HEK293 (cell line): ENCODE measurements around the gene ZCCHC7.

Source experiments
- CTCF ChIA-PET: fragments of 350-600 bp; formaldehyde crosslinking; extraction: SDS; loops from one replicate; lab custom pipeline; 2021; ENCODE audit warnings: antibody characterized with exemption; lab: Yijun Ruan, JAX
- POLR2A ChIA-PET: fragments of 300-600 bp; formaldehyde crosslinking; extraction: SDS; loops from one replicate; lab custom pipeline; 2020; ENCODE audit warnings: antibody characterized with exemption, inconsistent platforms; lab: Yijun Ruan, JAX
- H3K27ac ChIP-seq: fragments of 200-500 bp; sonication (Bioruptor generic); 2 replicates; pipeline ENCODE4 v1.5.1; 2014; ENCODE audit warnings: low read depth, low read length, control low read depth, inconsistent platforms; ENCODE audit errors: extremely low read depth
- H3K36me3 ChIP-seq, 2 experiments: fragments of 200-500 bp in 1 of 2; sonication (Bioruptor generic) in 1 of 2; 1 replicate in 1 of 2; 2 replicates in 1 of 2; pipeline ENCODE4 v1.5.1; 2014 to 2017; ENCODE audit warnings: inconsistent platforms in 2 of 2, low read length in 2 of 2; ENCODE audit not compliant: control insufficient read depth in 2 of 2, insufficient read depth in 1 of 2
- H3K4me1 ChIP-seq: fragments of 200-500 bp; sonication (Bioruptor generic); 2 replicates; pipeline ENCODE4 v1.5.1; 2014; ENCODE audit warnings: mild to moderate bottlenecking, low read length, inconsistent platforms; ENCODE audit not compliant: control insufficient read depth, insufficient read depth
- H3K4me3 ChIP-seq: 2 replicates; pipeline ENCODE4 v1.5.1; 2011; ENCODE audit warnings: low read depth, mild to moderate bottlenecking, control low read depth, low read length, moderate library complexity
- H3K9me3 ChIP-seq: fragments of 200-500 bp; sonication (Bioruptor generic); 2 replicates; pipeline ENCODE4 v1.5.1; 2014; ENCODE audit warnings: low read depth, low read length, inconsistent platforms; ENCODE audit not compliant: control insufficient read depth, insufficient read depth
- ATF2 ChIP-seq: fragments of 450-650 bp; formaldehyde crosslinking; IDR thresholded peaks from 2 replicates; pipeline ENCODE4 v1.5.1; 2016; ENCODE audit warnings: missing biosample characterization, missing genetic modification characterization, low read depth
- BCL6B ChIP-seq: fragments of 450-650 bp; formaldehyde crosslinking; IDR thresholded peaks from 2 replicates; pipeline ENCODE4 v1.5.1; 2017; ENCODE audit warnings: missing biosample characterization, missing genetic modification characterization
- HIC1 ChIP-seq: fragments of 450-650 bp; formaldehyde crosslinking; IDR thresholded peaks from 2 replicates; pipeline ENCODE4 v1.5.1; 2016; ENCODE audit warnings: missing biosample characterization, missing genetic modification characterization
- KLF16 ChIP-seq: fragments of 450-650 bp; formaldehyde crosslinking; IDR thresholded peaks from 2 replicates; pipeline ENCODE4 v1.5.1; 2017; ENCODE audit warnings: missing biosample characterization, missing genetic modification characterization
- PRDM6 ChIP-seq: fragments of 450-650 bp; formaldehyde crosslinking; IDR thresholded peaks from 2 replicates; pipeline ENCODE4 v1.5.1; 2017; ENCODE audit warnings: missing biosample characterization, missing genetic modification characterization
- SP7 ChIP-seq: fragments of 450-650 bp; formaldehyde crosslinking; IDR thresholded peaks from 2 replicates; pipeline ENCODE4 v1.5.1; 2016; ENCODE audit warnings: missing biosample characterization, missing genetic modification characterization
- ZBTB1 ChIP-seq: fragments of 450-650 bp; formaldehyde crosslinking; IDR thresholded peaks from 2 replicates; pipeline ENCODE4 v1.5.1; 2016; ENCODE audit warnings: missing biosample characterization, missing genetic modification characterization
- ZBTB44 ChIP-seq: fragments of 450-650 bp; IDR thresholded peaks from 2 replicates; pipeline ENCODE4 v1.5.1; 2018; ENCODE audit warnings: missing biosample characterization, mild to moderate bottlenecking, missing genetic modification characterization
- ZBTB48 ChIP-seq: fragments of 450-650 bp; formaldehyde crosslinking; IDR thresholded peaks from 2 replicates; pipeline ENCODE4 v1.5.1; 2016; ENCODE audit warnings: missing biosample characterization, missing genetic modification characterization
- ZEB2 ChIP-seq: fragments of 450-650 bp; formaldehyde crosslinking; IDR thresholded peaks from 2 replicates; pipeline ENCODE4 v1.5.1; 2016; ENCODE audit warnings: missing biosample characterization, missing genetic modification characterization
- ZFP69B ChIP-seq: fragments of 450-650 bp; formaldehyde crosslinking; IDR thresholded peaks from 2 replicates; pipeline ENCODE4 v1.5.1; 2016; ENCODE audit warnings: missing biosample characterization, missing genetic modification characterization
- ZNF10 ChIP-seq: fragments of 450-650 bp; formaldehyde crosslinking; IDR thresholded peaks from 2 replicates; pipeline ENCODE4 v1.5.1; 2017; ENCODE audit warnings: missing biosample characterization, missing genetic modification characterization
- ZNF174 ChIP-seq: fragments of 450-650 bp; formaldehyde crosslinking; IDR thresholded peaks from 2 replicates; pipeline ENCODE4 v1.5.0; 2017; ENCODE audit warnings: missing biosample characterization, mild to moderate bottlenecking, missing genetic modification characterization
- ZNF19 ChIP-seq: fragments of 450-650 bp; formaldehyde crosslinking; IDR thresholded peaks from 2 replicates; pipeline ENCODE4; 2016; ENCODE audit warnings: missing biosample characterization, missing genetic modification characterization, low read depth
- ZNF214 ChIP-seq: fragments of 450-650 bp; formaldehyde crosslinking; IDR thresholded peaks from 2 replicates; pipeline ENCODE4 v1.5.1; 2017; ENCODE audit warnings: missing biosample characterization, mild to moderate bottlenecking, missing genetic modification characterization, borderline replicate concordance
- ZNF248 ChIP-seq: fragments of 450-650 bp; formaldehyde crosslinking; IDR thresholded peaks from 2 replicates; pipeline ENCODE4 v1.5.1; 2017; ENCODE audit warnings: missing biosample characterization, missing genetic modification characterization
- ZNF354C ChIP-seq: fragments of 450-650 bp; formaldehyde crosslinking; IDR thresholded peaks from 2 replicates; pipeline ENCODE4 v1.5.1; 2016; ENCODE audit warnings: missing biosample characterization, missing genetic modification characterization, low read depth, borderline replicate concordance
- ZNF362 ChIP-seq: fragments of 450-650 bp; formaldehyde crosslinking; IDR thresholded peaks from 2 replicates; pipeline ENCODE4 v1.5.1; 2016; ENCODE audit warnings: missing biosample characterization, missing genetic modification characterization
- ZNF416 ChIP-seq: fragments of 450-650 bp; formaldehyde crosslinking; IDR thresholded peaks from 2 replicates; pipeline ENCODE4 v1.5.1; 2016; ENCODE audit warnings: missing biosample characterization, missing genetic modification characterization
- ZNF580 ChIP-seq: fragments of 450-650 bp; formaldehyde crosslinking; IDR thresholded peaks from 2 replicates; pipeline ENCODE4 v1.5.1; 2016; ENCODE audit warnings: missing biosample characterization, missing genetic modification characterization
- ZNF629 ChIP-seq: fragments of 450-650 bp; formaldehyde crosslinking; IDR thresholded peaks from 2 replicates; pipeline ENCODE4 v1.5.1; 2017; ENCODE audit warnings: missing biosample characterization, missing genetic modification characterization
- ZNF747 ChIP-seq: fragments of 450-650 bp; formaldehyde crosslinking; IDR thresholded peaks from 2 replicates; pipeline ENCODE4 v1.5.1; 2016; ENCODE audit warnings: missing biosample characterization, missing genetic modification characterization

Gene ZCCHC7

GRCh38 chr9:37229455-37229854 is 109.1 kb downstream of the ZCCHC7 start:
- ChIA-PET CTCF (interaction anchor here (0.6 to 1.5 kb wide), 5 partner anchors 107 to 356 kb away, joined by 3 to 7 read pairs (median 4); no protein-coding TSS in a partner anchor), POLR2A (no interaction called here)
- Histone ChIP-seq H3K36me3 (no peaks in the 10 kb centered on the region), H3K4me1 (peaks cover 5% of the 10 kb centered on the region; the same call in 1 of the 2 replicates), H3K27ac (no peak overlapping the region), H3K4me3 (no peak overlapping the region), H3K9me3 (no peaks in the 10 kb centered on the region)
- no peak for TF ChIP-seq ZBTB44
- no peak for TF ChIP-seq ZEB2
- no peak for TF ChIP-seq KLF16 (tag by site-specific recombination)
- TF ChIP-seq ZBTB1 (tag by site-specific recombination) = no peak
- TF ChIP-seq ZNF580 (tag by site-specific recombination) = no peak
- no peak for TF ChIP-seq ZNF248 (tag by site-specific recombination)
- no peak for TF ChIP-seq ZFP69B (tag by site-specific recombination)
- no peak for TF ChIP-seq ZNF629 (tag by site-specific recombination)
- no peak for TF ChIP-seq ZNF10 (tag by site-specific recombination)

- no peak overlapping the region for H3K27ac ChIP-seq
- POLR2A ChIA-PET = no interaction called here
- CTCF ChIA-PET = interaction anchor here (0.7 to 1.5 kb wide), 3 partner anchors 107 to 355 kb away, joined by 3 to 7 read pairs (median 3); no protein-coding TSS in a partner anchor
- no peaks in the 10 kb centered on the region for H3K36me3 ChIP-seq
- H3K9me3 ChIP-seq = no peaks in the 10 kb centered on the region
- no peak overlapping the region for H3K4me3 ChIP-seq
- H3K4me1 ChIP-seq = peaks cover 5% of the 10 kb centered on the region; the same call in 1 of the 2 replicates
- TF ChIP-seq ZNF362 (tag by site-specific recombination) (peak; percentile 70; the same call in 1 of the 2 replicates), ZBTB48 (tag by site-specific recombination) (no peak), ZNF354C (tag by site-specific recombination) (no peak), ZNF174 (tag by site-specific recombination) (peak; percentile 76; the same call in 1 of the 2 replicates), BCL6B (tag by site-specific recombination) (peak; percentile 65), ZNF214 (no peak), ZNF747 (no peak), ATF2 (tag by site-specific recombination) (0 out of 2 replicates have a peak, but pooled peaks have one; percentile 30), ZBTB44 (peak; percentile 63; the same call in 1 of the 2 replicates), SP7 (tag by site-specific recombination) (peak; percentile 67), HIC1 (tag by site-specific recombination) (0 out of 2 replicates have a peak, but pooled peaks have one; percentile 19), ZNF416 (no peak), ZNF19 (tag by site-specific recombination) (no peak), PRDM6 (tag by site-specific recombination) (peak; percentile 83)
Measured at GRCh38 chr9:37229882-37230482, 109.6 kb downstream of the ZCCHC7 start.
